Stomach (tissue), 9 donors: Measurements from ENCODE around the gene D2HGDH. TPM values are rescaled to one million over a fixed set of nuclear protein-coding genes. Genes with fewer than 3 reads are reported as not detected.
"Not testable (repeated sequence)": the region's sequence is repeated elsewhere in the genome, so short reads cannot be mapped to it uniquely, and the experiment has no call there.

Source experiments
- DNase-seq, 2 donors: peaks; one replicate each; pipeline versions ENCODE4 v3.0.0 to v3.0.0-alpha.2; 2013 to 2019
- H3K27ac ChIP-seq, 5 donors: fragments of 200-600 bp in 4 of 5; sonication (generic) in 4 of 5; one replicate each; pipeline ENCODE4 v1.5.1; 2013 to 2019; ENCODE audit warnings: mild to moderate bottlenecking in 1 of 5, moderate library complexity in 1 of 5
- H3K27me3 ChIP-seq, 3 donors: fragments of 200-600 bp; sonication (generic); one replicate each; pipeline ENCODE4 v1.5.1; 2017 to 2019; ENCODE audit warnings: mixed run types in 1 of 3
- H3K36me3 ChIP-seq, 4 donors: fragments of 200-600 bp; sonication (generic); 1 replicate in 3 of 4; 2 replicates in 1 of 4; pipeline ENCODE4 v1.5.1; 2016 to 2019
- H3K4me1 ChIP-seq, 4 donors: fragments of 200-600 bp; sonication (generic); one replicate each; pipeline ENCODE4 v1.5.1; 2016 to 2019
- H3K4me3 ChIP-seq, 4 donors: fragments of 200-600 bp; sonication (generic) in 3 of 4; one replicate each; pipeline ENCODE4 v1.5.1; 2016 to 2019; ENCODE audit warnings: mild to moderate bottlenecking in 1 of 4
- H3K9me3 ChIP-seq, 4 donors: fragments of 200-600 bp; sonication (generic); one replicate each; pipeline ENCODE4 v1.5.1; 2016 to 2019
- CTCF ChIP-seq, 7 experiments: fragments of 450-650 bp in 4 of 7; fragments of 200-600 bp in 3 of 7; sonication (generic) in 3 of 7; IDR thresholded peaks; one replicate each; pipeline ENCODE4 v1.5.1; 2016 to 2019; ENCODE audit warnings: antibody characterized with exemption in 7 of 7, control low read depth in 2 of 7, mild to moderate bottlenecking in 1 of 7
- EP300 ChIP-seq: sonication (generic); formaldehyde crosslinking; IDR thresholded peaks from one replicate; pipeline ENCODE4 v1.6.1; 2017; ENCODE audit warnings: antibody characterized with exemption
- POLR2A ChIP-seq, 4 donors: fragments of 450-650 bp; IDR thresholded peaks; one replicate each; pipeline ENCODE4 v1.6.1; 2016; ENCODE audit warnings: antibody characterized with exemption in 4 of 4, control low read depth in 2 of 4, mild to moderate bottlenecking in 1 of 4, moderate library complexity in 1 of 4
- POLR2AphosphoS5 ChIP-seq, 3 donors: sonication (generic); formaldehyde crosslinking; IDR thresholded peaks; one replicate each; pipeline ENCODE4 v1.6.1; 2016; ENCODE audit warnings: antibody characterized with exemption in 3 of 3
- WGBS, 5 donors: extraction: QIAGEN DNeasy Blood & Tissue Kit in 3 of 5; methylation state at CpG; one replicate each; pipeline versions ENCODE4 v1.1.5 to v1.1.7; 2013 to 2018; 5-methylcytosine and 5-hydroxymethylcytosine counted together
- intact Hi-C: fragments of 100-400 bp; cut with DNase I; formaldehyde crosslinking; loops from one replicate; pipeline ENCODE4 v1.15.1; 2023; ENCODE audit warnings: low total_unique reads
- polyA plus RNA-seq, 3 donors: library from polyadenylated mRNA; stranded (reverse); fragments of 200-250 nt; gene quantifications; one replicate each; pipeline ENCODE4 v1.2.3, GENCODE V29; 2013
- total RNA-seq, 5 donors: library from RNA; depleted of rRNA; stranded (reverse); fragments of >200 nt; gene quantifications; one replicate each; pipeline versions ENCODE4 v1.1.0 to v1.2.3, GENCODE V29; 2014 to 2016
- donor health status: healthy with polysubstance abuse.
- donor health status: Bipolar disorder and iron deficiency.
- donor health status: healthy.

The D2HGDH gene
- total and polyA plus RNA-seq, 8 donors: 17.3 to 369 (median 27.9) TPM

GRCh38 chr2:241817126-241817820, 82.8 kb downstream of the D2HGDH start:
- intact Hi-C loops: no loop called here
- WGBS, 5 donors: 44 to 54% (median 51%) methylated on average over 15 to 16 of the region's 16 CpGs
- Histone ChIP-seq H3K27ac (no peak overlapping the region), H3K36me3 (no peaks in the 10 kb centered on the region), H3K4me1 (no peaks in the 10 kb centered on the region), H3K27me3 (peaks cover 0 to 73% (median 15%) of the 10 kb centered on the region in 3 donors), H3K9me3 (no peaks in the 10 kb centered on the region), H3K4me3 (no peak overlapping the region)
- TF ChIP-seq CTCF (IDR thresholded peaks at IDR 0.05): no peak
- no peak for TF ChIP-seq POLR2A (IDR thresholded peaks at IDR 0.05)
- TF ChIP-seq POLR2AphosphoS5 (IDR thresholded peaks at IDR 0.05): no peak
- TF ChIP-seq EP300: no peak
- DNase-seq: peak in 1 of 2 donors; percentile 9

DNA sequence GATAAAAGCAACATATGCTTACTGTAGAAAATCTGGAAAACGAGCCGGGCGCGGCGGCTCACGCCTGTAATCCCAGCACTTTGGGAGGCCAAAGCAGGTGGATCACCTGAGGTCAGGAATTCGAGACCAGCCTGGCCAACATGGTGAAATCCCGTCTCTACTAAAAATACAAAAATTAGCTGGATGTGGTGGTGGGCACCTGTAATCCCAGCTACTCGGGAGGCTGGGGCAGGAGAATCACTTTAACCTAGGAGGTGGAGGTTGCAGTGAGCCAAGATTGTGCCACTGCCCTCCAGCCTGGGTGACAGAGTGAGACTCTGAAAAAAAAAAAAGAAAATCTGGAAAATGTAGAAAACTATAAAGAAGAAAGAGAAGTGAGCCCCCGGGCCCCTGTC, 83.4 kb downstream of the D2HGDH start:
- H3K4me1 ChIP-seq, H3K4me3 ChIP-seq, H3K27ac ChIP-seq, intact Hi-C loops, H3K9me3 ChIP-seq, DNase-seq, H3K36me3 ChIP-seq: not testable (repeated sequence)
- peaks cover 0 to 75% (median 15%) of the 10 kb centered on the region in 3 donors for H3K27me3 ChIP-seq
- WGBS, 5 donors: 78 to 92% (median 89%) methylated on average over 9 to 10 of the region's 10 CpGs

Other genes starting within 250 kb of the D2HGDH start
- gene STK25, start 226.0 kb upstream of the D2HGDH start, total RNA-seq: 100 to 1,000 TPM in 4 of 5 donors, 10 to 100 TPM in 1; 93.8 to 446 (median 240) TPM
- gene STK25, start 226.0 kb upstream of the D2HGDH start, polyA plus RNA-seq: 100 to 1,000 TPM; 116 to 162 (median 120) TPM
- gene BOK, start 175.9 kb upstream of the D2HGDH start, total RNA-seq: 100 to 1,000 TPM in 1 of 5 donors, 10 to 100 TPM in 4; 13.0 to 112 (median 69.4) TPM
- gene BOK, start 175.9 kb upstream of the D2HGDH start, polyA plus RNA-seq: 10 to 100 TPM; 14.7 to 31.0 (median 21.6) TPM
- gene THAP4, start 97.5 kb upstream of the D2HGDH start, total RNA-seq: 100 to 1,000 TPM in 1 of 5 donors, 10 to 100 TPM in 4; 16.0 to 172 (median 33.0) TPM
- gene THAP4, start 97.5 kb upstream of the D2HGDH start, polyA plus RNA-seq: 10 to 100 TPM; 53.8 to 64.1 (median 58.9) TPM
- gene ATG4B, start 96.9 kb upstream of the D2HGDH start, total RNA-seq: 100 to 1,000 TPM in 2 of 5 donors, 10 to 100 TPM in 3; 45.5 to 162 (median 98.5) TPM
- gene ATG4B, start 96.9 kb upstream of the D2HGDH start, polyA plus RNA-seq: 10 to 100 TPM; 31.5 to 42.5 (median 36.7) TPM
- gene DTYMK, start 47.8 kb upstream of the D2HGDH start, total RNA-seq: 10 to 100 TPM in 3 of 5 donors, 1 to 10 TPM in 2; 3.5 to 50.0 (median 14.1) TPM
- 10 to 100 TPM; 16.5 to 29.9 (median 26.9) TPM for gene DTYMK, start 47.8 kb upstream of the D2HGDH start, polyA plus RNA-seq
- 100 to 1,000 TPM in 2 of 5 donors, 10 to 100 TPM in 3; 29.0 to 160 (median 35.4) TPM for gene ING5, start 32.6 kb upstream of the D2HGDH start, total RNA-seq
- 10 to 100 TPM; 19.9 to 39.0 (median 25.1) TPM for gene ING5, start 32.6 kb upstream of the D2HGDH start, polyA plus RNA-seq
- 100 to 1,000 TPM in 1 of 5 donors, not detected in 4; 311 TPM for gene GAL3ST2, start 42.2 kb downstream of the D2HGDH start, total RNA-seq
- not detected for gene GAL3ST2, start 42.2 kb downstream of the D2HGDH start, polyA plus RNA-seq
- gene NEU4, start 74.6 kb downstream of the D2HGDH start, total RNA-seq: 100 to 1,000 TPM in 1 of 5 donors, not detected in 4; 415 TPM
- under 1 TPM in 1 of 3 donors, not detected in 2; 0.08 TPM for gene NEU4, start 74.6 kb downstream of the D2HGDH start, polyA plus RNA-seq
- 1 to 10 TPM in 1 of 5 donors, under 1 TPM in 1, not detected in 3; 0.18 to 2.2 TPM for gene PDCD1, start 124.3 kb downstream of the D2HGDH start, total RNA-seq
- under 1 TPM; 0.31 to 0.76 (median 0.60) TPM for gene PDCD1, start 124.3 kb downstream of the D2HGDH start, polyA plus RNA-seq
- gene RTP5, start 135.1 kb downstream of the D2HGDH start, total RNA-seq: under 1 TPM in 1 of 5 donors, not detected in 4; 0.43 TPM
- gene RTP5, start 135.1 kb downstream of the D2HGDH start, polyA plus RNA-seq: under 1 TPM in 1 of 3 donors, not detected in 2; 0.10 TPM